Measurements from ENCODE around the gene FIGNL2.
"Not testable (repeated sequence)": the region's sequence is repeated elsewhere in the genome, so short reads cannot be mapped to it uniquely, and the experiment has no call there.

- TF ChIP-seq POLR2A (IDR thresholded peaks at IDR 0.05) = not testable (repeated sequence)
- TF ChIP-seq, protein P1, sequence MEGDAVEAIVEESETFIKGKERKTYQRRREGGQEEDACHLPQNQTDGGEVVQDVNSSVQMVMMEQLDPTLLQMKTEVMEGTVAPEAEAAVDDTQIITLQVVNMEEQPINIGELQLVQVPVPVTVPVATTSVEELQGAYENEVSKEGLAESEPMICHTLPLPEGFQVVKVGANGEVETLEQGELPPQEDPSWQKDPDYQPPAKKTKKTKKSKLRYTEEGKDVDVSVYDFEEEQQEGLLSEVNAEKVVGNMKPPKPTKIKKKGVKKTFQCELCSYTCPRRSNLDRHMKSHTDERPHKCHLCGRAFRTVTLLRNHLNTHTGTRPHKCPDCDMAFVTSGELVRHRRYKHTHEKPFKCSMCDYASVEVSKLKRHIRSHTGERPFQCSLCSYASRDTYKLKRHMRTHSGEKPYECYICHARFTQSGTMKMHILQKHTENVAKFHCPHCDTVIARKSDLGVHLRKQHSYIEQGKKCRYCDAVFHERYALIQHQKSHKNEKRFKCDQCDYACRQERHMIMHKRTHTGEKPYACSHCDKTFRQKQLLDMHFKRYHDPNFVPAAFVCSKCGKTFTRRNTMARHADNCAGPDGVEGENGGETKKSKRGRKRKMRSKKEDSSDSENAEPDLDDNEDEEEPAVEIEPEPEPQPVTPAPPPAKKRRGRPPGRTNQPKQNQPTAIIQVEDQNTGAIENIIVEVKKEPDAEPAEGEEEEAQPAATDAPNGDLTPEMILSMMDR (IDR thresholded peaks at IDR 0.05 in 4 of 5, conservative IDR thresholded peaks at IDR 0.05 in 1 of 5) = not testable (repeated sequence)
These were observed 16.7 kb downstream of the FIGNL2 start for GRCh38 chr12:51831817-51832216.
